Measurements from ENCODE around the gene ESR1. TPM values are rescaled to one million over a fixed set of nuclear protein-coding genes. Genes with fewer than 3 reads are reported as not detected.

ESR1 gene
- total RNA-seq, 2 donors from 2014 or later = 0.16 to 0.37 TPM

DNA sequence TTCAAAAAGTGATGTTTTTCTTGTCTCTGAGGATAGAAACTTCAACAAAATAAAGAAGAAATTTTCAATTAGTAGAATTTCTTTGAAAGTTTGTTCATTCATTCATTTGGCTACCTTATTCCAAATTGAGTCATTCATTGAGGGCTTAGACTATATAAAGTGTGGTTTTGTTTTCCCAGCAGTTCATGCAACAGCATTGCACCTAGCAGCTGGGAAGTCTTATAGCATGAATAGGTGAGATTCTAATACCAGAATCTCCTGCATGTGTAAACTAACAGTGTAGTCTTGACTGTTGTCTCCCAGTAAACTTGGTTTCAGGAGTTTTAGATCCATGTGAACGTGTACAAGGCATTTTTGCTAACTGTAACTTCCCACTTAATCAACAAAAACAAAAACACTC lies 7.1 kb downstream of the ESR1 start:
- H3K4me3 ChIP-seq = no peak overlapping the region
- H3K27me3 ChIP-seq = no peaks in the 10 kb centered on the region
- no peak for DNase-seq
- TF ChIP-seq CTCF (IDR thresholded peaks at IDR 0.05) = no peak
- no peaks in the 10 kb centered on the region for H3K9me3 ChIP-seq
- no peaks in the 10 kb centered on the region for H3K4me1 ChIP-seq
- no peaks in the 10 kb centered on the region for H3K36me3 ChIP-seq
- H3K9ac ChIP-seq (ENCODE audit: low read depth in 2 of 2, low read length in 2 of 2) = no peak overlapping the region
- intact Hi-C loops (cut with DNase I) = no loop called here
- no peak overlapping the region for H3K27ac ChIP-seq

DNA sequence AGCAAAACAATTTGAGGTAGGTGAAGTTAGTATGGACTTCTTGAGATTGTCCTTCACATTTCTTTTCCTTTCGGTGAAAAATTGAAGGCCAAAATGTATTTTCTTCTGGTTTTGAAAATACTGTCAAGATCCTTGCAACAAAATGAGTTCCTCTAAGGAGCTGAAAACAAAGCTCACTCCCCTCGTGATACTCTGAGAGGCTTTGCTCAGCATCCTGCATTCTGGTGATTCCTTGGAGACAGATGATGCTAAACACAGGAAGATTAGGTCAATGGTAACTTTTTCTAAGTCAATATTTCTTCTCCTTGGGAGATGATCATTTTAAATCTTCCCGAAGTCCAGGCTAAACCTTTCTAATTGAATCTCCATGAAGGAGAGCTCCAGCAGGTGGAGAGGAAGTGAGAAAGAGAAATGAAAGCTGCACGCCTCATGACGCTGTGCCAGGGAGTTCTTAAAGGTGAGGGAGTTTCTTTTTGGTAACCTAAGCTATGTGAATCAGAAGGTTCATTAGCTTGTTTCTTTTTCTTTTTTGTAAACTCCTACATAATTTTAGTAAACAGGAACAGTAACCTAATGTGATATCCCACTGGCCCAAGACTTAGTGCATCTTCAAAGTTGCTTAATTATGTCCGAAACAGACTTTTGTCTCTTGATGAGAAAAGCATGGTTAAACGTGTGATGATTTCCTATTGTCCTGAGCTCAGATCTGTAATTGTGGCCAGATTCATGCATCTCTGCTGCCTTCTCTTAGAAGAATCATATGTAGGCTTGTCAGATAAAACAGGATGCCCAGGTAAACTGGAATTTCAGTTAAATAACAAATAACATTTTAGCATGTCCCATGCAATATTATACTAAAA lies 15.0 kb downstream of the ESR1 start:
- Histone ChIP-seq H3K27ac (no peak overlapping the region), H3K4me3 (no peak overlapping the region), H3K36me3 (no peaks in the 10 kb centered on the region), H3K9ac (ENCODE audit: low read depth in 2 of 2, low read length in 2 of 2) (no peak overlapping the region), H3K27me3 (no peaks in the 10 kb centered on the region), H3K9me3 (no peaks in the 10 kb centered on the region), H3K4me1 (no peaks in the 10 kb centered on the region)
- no peak for DNase-seq
- intact Hi-C loops (cut with DNase I) = no loop called here
- no peak for TF ChIP-seq CTCF (IDR thresholded peaks at IDR 0.05)

DNA sequence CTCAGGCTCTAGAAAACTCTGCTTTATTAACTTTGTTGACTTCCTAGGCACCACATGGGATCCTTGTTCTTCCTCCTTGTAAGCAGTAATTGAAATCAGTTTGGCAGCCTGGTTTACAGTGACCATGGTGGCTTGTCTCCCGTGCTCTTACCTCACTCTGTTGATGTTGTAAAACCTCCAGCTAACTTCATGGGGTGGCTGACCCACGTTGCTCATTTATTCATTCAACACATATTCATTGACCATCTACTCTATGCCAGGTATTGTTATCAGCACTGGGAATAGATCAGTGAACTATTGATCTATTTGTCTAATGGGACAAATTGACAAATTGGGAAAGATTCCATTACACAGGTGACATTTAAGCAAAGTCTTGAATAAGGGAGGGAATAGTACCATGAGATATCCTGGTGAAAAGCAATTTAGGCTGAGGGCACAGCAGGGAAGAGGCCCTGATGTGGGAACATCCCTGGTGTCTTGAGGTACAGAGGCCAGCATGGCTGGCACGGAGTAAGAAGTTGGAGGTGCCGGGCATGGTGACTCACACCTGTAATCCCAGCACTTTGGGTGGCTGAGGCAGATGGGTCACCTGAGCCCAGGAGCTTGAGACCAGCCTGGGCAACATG lies 19.1 kb downstream of the ESR1 start:
- TF ChIP-seq CTCF (IDR thresholded peaks at IDR 0.05) = no peak
- intact Hi-C loops (cut with DNase I) = no loop called here
- Histone ChIP-seq H3K9ac (ENCODE audit: low read depth in 2 of 2, low read length in 2 of 2) (no peak overlapping the region), H3K36me3 (no peaks in the 10 kb centered on the region), H3K27me3 (no peaks in the 10 kb centered on the region), H3K4me3 (no peak overlapping the region), H3K27ac (no peak overlapping the region), H3K4me1 (no peaks in the 10 kb centered on the region), H3K9me3 (no peaks in the 10 kb centered on the region)
- no peak for DNase-seq

DNA sequence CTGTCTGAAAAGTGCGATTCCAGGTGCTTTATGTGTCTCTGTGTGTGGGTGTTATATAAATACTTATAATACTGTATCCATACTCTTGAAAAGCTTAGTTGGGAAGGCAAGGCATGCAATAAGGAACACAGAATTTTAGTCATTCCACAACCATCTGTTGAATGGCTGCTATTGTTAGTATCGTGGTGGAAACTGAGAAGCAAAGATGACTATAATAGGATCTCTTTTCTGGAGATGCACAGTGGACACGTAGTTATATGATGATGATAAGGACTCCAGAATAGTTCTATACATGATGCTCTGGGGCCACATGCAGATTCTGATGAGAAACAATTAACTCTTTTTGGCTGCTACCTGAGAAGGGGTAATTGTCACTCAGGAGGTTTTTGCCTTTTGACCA lies 25.2 kb downstream of the ESR1 start:
- H3K27me3 ChIP-seq = no peaks in the 10 kb centered on the region
- intact Hi-C loops (cut with DNase I) = no loop called here
- no peak overlapping the region for H3K27ac ChIP-seq
- TF ChIP-seq CTCF (IDR thresholded peaks at IDR 0.05) = no peak
- H3K4me3 ChIP-seq = no peak overlapping the region
- DNase-seq = no peak
- H3K36me3 ChIP-seq = no peaks in the 10 kb centered on the region
- no peak overlapping the region for H3K9ac ChIP-seq (ENCODE audit: low read depth in 2 of 2, low read length in 2 of 2)
- H3K9me3 ChIP-seq = no peaks in the 10 kb centered on the region
- no peaks in the 10 kb centered on the region for H3K4me1 ChIP-seq

DNA sequence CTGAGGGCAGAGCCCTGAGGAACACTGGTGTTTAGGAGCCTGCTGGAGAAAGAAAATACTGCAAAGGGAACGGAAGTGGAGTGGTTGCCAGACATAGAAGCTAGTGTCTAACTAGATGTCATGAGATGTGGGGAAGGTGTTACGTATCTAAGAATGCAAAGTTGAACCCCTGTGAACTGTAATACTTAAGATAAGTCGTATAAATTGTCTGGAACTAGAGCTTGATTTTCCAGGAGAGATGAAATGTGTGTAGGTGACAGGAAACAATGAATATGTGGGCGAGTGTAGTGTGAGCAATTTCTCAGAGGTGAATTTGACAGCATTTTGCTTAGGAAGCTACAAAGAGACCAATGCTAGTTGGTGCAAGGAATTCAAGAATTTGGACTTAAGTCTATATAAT lies 27.9 kb downstream of the ESR1 start:
- Histone ChIP-seq H3K4me1 (no peaks in the 10 kb centered on the region), H3K27ac (no peak overlapping the region), H3K36me3 (no peaks in the 10 kb centered on the region), H3K9me3 (no peaks in the 10 kb centered on the region), H3K27me3 (no peaks in the 10 kb centered on the region), H3K4me3 (no peak overlapping the region), H3K9ac (ENCODE audit: low read depth in 2 of 2, low read length in 2 of 2) (no peak overlapping the region)
- TF ChIP-seq CTCF (IDR thresholded peaks at IDR 0.05) = no peak
- intact Hi-C loops (cut with DNase I) = no loop called here
- no peak for DNase-seq

Data from colonic mucosa (tissue), 4 donors.